ENCODE data around the gene ZNF552.

DNA sequence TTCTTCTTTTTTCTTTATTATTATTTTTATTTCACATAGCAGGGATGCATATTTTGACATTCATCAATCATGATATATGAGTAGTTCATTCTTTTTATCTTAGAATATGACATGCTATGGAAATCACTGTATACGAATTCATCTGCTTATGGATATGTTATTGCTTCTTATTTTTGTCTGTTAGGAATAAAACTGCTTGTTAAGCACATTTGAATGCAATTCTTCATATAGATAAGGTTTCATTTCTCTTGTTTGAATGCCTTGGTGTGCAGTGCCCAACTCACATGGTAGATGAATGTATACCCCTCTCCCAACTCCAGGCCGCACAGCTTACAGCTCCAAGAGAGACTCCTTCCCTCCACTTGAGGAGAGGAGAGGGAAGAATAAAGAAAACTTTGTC, 56.8 kb downstream of the ZNF552 start:
- no peak for TF ChIP-seq EZH2 (IDR thresholded peaks at IDR 0.05; ENCODE audit: borderline replicate concordance, insufficient read depth, low read depth, low read length, poor library complexity, severe bottlenecking)
- TF ChIP-seq, protein P1, sequence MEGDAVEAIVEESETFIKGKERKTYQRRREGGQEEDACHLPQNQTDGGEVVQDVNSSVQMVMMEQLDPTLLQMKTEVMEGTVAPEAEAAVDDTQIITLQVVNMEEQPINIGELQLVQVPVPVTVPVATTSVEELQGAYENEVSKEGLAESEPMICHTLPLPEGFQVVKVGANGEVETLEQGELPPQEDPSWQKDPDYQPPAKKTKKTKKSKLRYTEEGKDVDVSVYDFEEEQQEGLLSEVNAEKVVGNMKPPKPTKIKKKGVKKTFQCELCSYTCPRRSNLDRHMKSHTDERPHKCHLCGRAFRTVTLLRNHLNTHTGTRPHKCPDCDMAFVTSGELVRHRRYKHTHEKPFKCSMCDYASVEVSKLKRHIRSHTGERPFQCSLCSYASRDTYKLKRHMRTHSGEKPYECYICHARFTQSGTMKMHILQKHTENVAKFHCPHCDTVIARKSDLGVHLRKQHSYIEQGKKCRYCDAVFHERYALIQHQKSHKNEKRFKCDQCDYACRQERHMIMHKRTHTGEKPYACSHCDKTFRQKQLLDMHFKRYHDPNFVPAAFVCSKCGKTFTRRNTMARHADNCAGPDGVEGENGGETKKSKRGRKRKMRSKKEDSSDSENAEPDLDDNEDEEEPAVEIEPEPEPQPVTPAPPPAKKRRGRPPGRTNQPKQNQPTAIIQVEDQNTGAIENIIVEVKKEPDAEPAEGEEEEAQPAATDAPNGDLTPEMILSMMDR (IDR thresholded peaks at IDR 0.05): no peak
